ENCODE data around the gene PDE6G.
A peak's percentile ranks its signal among the peaks of the same experiment; 100 is the strongest.
"Not testable (repeated sequence)": the region's sequence is repeated elsewhere in the genome, so short reads cannot be mapped to it uniquely, and the experiment has no call there.

The PDE6G gene

GRCh38 chr17:81621494-81622130, 34.7 kb downstream of the PDE6G start:
- DNase-seq, result no peak

- not testable (repeated sequence) for DNase-seq
These were observed 38.0 kb downstream of the PDE6G start for GRCh38 chr17:81618307-81618706.

GRCh38 chr17:81616877-81617276, 39.5 kb downstream of the PDE6G start:
- no peak for DNase-seq

- DNase-seq, result no peak
These were observed 40.9 kb downstream of the PDE6G start for GRCh38 chr17:81615401-81615930.

- DNase-seq, result no peak
These were observed 44.0 kb downstream of the PDE6G start for GRCh38 chr17:81612172-81612970.

- DNase-seq, result no peak
These were observed 46.6 kb downstream of the PDE6G start for GRCh38 chr17:81609541-81610311.

- DNase-seq, result no peak
These were observed 47.7 kb downstream of the PDE6G start for GRCh38 chr17:81608605-81609004.

GRCh38 chr17:81608082-81608481, 48.3 kb downstream of the PDE6G start:
- DNase-seq, result no peak

- DNase-seq, result no peak
These were observed 48.9 kb downstream of the PDE6G start for GRCh38 chr17:81607431-81607830.

- no peak for DNase-seq
These were observed 52.3 kb downstream of the PDE6G start for GRCh38 chr17:81603846-81604610.

GRCh38 chr17:81601525-81602120, 54.7 kb downstream of the PDE6G start:
- peak; percentile 83 for DNase-seq

Data from NCI-H1694 treated with DMSO at 0.1 percent for 48 hours (cell line).